ENCODE results near the gene LAMC1. TPM values are rescaled to one million over a fixed set of nuclear protein-coding genes. Genes with fewer than 3 reads are reported as not detected.
A peak's percentile ranks its signal among the peaks of the same experiment; 100 is the strongest.
"Not testable (repeated sequence)": the region's sequence is repeated elsewhere in the genome, so short reads cannot be mapped to it uniquely, and the experiment has no call there.

The LAMC1 gene
- total RNA-seq, 4 donors from 2014 or later = 288 to 318 (median 304) TPM

GRCh38 chr1:183147735-183148134, 124.5 kb downstream of the LAMC1 start:
- no peak overlapping the region for H3K4me3 ChIP-seq
- no peak for DNase-seq (ENCODE audit: low spot score in 2 of 2)
- TF ChIP-seq CTCF (IDR thresholded peaks at IDR 0.05) (no peak), POLR2A (IDR thresholded peaks at IDR 0.05) (no peak), EP300 (IDR thresholded peaks at IDR 0.05) (no peak)

GRCh38 chr1:183148599-183148998, 125.4 kb downstream of the LAMC1 start:
- no peaks in the 10 kb centered on the region for H3K27me3 ChIP-seq
- peaks cover 0 to 21% (median 7%) of the 10 kb centered on the region in 4 donors for H3K4me1 ChIP-seq
- peak overlapping the region in 3 of 4 donors; percentile 2 to 67 (median 52) for H3K27ac ChIP-seq
- 21 to 30% methylated on average over 5 of the region's 5 CpGs for WGBS, 2 donors
- DNase-seq (ENCODE audit: low spot score in 2 of 2) = no peak
- TF ChIP-seq POLR2A (IDR thresholded peaks at IDR 0.05) (no peak), EP300 (IDR thresholded peaks at IDR 0.05) (peak in 1 of 2 donors; percentile 44), CTCF (IDR thresholded peaks at IDR 0.05) (no peak)
- peaks cover 0 to 17% (median 0%) of the 10 kb centered on the region in 3 donors for H3K36me3 ChIP-seq
- H3K9me3 ChIP-seq = no peaks in the 10 kb centered on the region
- no peak overlapping the region for H3K4me3 ChIP-seq

More at GRCh38 chr1:183147735-183148134, 124.5 kb downstream of the LAMC1 start:
- 92 to 95% methylated on average over 2 of the region's 2 CpGs for WGBS, 2 donors
- Histone ChIP-seq H3K27ac (peak overlapping the region in 2 of 4 donors; percentile 52 to 67), H3K9me3 (no peaks in the 10 kb centered on the region), H3K27me3 (no peaks in the 10 kb centered on the region), H3K4me1 (peaks cover 0 to 28% (median 7%) of the 10 kb centered on the region in 4 donors), H3K36me3 (peaks cover 0 to 25% (median 0%) of the 10 kb centered on the region in 3 donors)

- H3K9me3 ChIP-seq = no peaks in the 10 kb centered on the region
- H3K4me3 ChIP-seq = no peak overlapping the region
- WGBS, 2 donors = 67 to 85% methylated on average over 1 of the region's 1 CpG
- no peaks in the 10 kb centered on the region for H3K27me3 ChIP-seq
- peaks cover 0 to 17% (median 7%) of the 10 kb centered on the region in 4 donors for H3K4me1 ChIP-seq
- DNase-seq (ENCODE audit: low spot score in 2 of 2) = no peak
- peaks cover 0 to 10% (median 0%) of the 10 kb centered on the region in 3 donors for H3K36me3 ChIP-seq
- peak overlapping the region in 3 of 4 donors; percentile 2 to 67 (median 52) for H3K27ac ChIP-seq
- TF ChIP-seq CTCF (IDR thresholded peaks at IDR 0.05) (no peak), POLR2A (IDR thresholded peaks at IDR 0.05) (no peak), EP300 (IDR thresholded peaks at IDR 0.05) (no peak)
Observed at GRCh38 chr1:183149273-183149672, 126.1 kb downstream of the LAMC1 start.

GRCh38 chr1:183150032-183150431, 126.8 kb downstream of the LAMC1 start:
- not testable (repeated sequence) for H3K27ac ChIP-seq; H3K9me3 ChIP-seq; H3K27me3 ChIP-seq; H3K36me3 ChIP-seq; DNase-seq (ENCODE audit: low spot score in 2 of 2); H3K4me3 ChIP-seq
- WGBS, 2 donors = 97 to 100% methylated on average over 1 of the region's 1 CpG
- H3K4me1 ChIP-seq = peaks cover 0 to 17% (median 7%) of the 10 kb centered on the region in 4 donors

- DNase-seq (ENCODE audit: low spot score in 2 of 2) = no peak
- TF ChIP-seq POLR2A (IDR thresholded peaks at IDR 0.05) = no peak
- no peak for TF ChIP-seq EP300 (IDR thresholded peaks at IDR 0.05)
- TF ChIP-seq CTCF (IDR thresholded peaks at IDR 0.05) = no peak
- Histone ChIP-seq H3K4me1 (peaks cover 0 to 17% (median 7%) of the 10 kb centered on the region in 4 donors), H3K4me3 (no peak overlapping the region), H3K27me3 (no peaks in the 10 kb centered on the region), H3K9me3 (no peaks in the 10 kb centered on the region), H3K27ac (no peak overlapping the region), H3K36me3 (no peaks in the 10 kb centered on the region)
Observed at GRCh38 chr1:183150445-183150844, 127.2 kb downstream of the LAMC1 start.

- no peaks in the 10 kb centered on the region for H3K27me3 ChIP-seq
- H3K4me1 ChIP-seq = peaks cover 0 to 17% (median 7%) of the 10 kb centered on the region in 4 donors
- H3K9me3 ChIP-seq = no peaks in the 10 kb centered on the region
- DNase-seq (ENCODE audit: low spot score in 2 of 2) = no peak
- no peaks in the 10 kb centered on the region for H3K36me3 ChIP-seq
- TF ChIP-seq CTCF (IDR thresholded peaks at IDR 0.05) (no peak), EP300 (IDR thresholded peaks at IDR 0.05) (no peak), POLR2A (IDR thresholded peaks at IDR 0.05) (no peak)
- whole genome bisulfite sequencing, 2 donors = 82 to 85% methylated on average over 7 of the region's 7 CpGs
- H3K27ac ChIP-seq = no peak overlapping the region
- no peak overlapping the region for H3K4me3 ChIP-seq
Observed at GRCh38 chr1:183152180-183152579, 129.0 kb downstream of the LAMC1 start.

Measured in tibial nerve (tissue), 4 donors.